LNCaP clone FGC (cell line): ENCODE measurements around the gene SERINC5.
"Not testable (repeated sequence)": the region's sequence is repeated elsewhere in the genome, so short reads cannot be mapped to it uniquely, and the experiment has no call there.

Source experiments
- DNase-seq: peaks from one replicate; pipeline ENCODE4 v3.0.0-alpha.2; 2011; ENCODE audit warnings: low read depth
- H3K4me3 ChIP-seq: 2 replicates; pipeline ENCODE4 v1.5.1; 2011; ENCODE audit warnings: mild to moderate bottlenecking, low read depth, low read length, control low read depth
- TF ChIP-seq, protein P1 (sequence below): IDR thresholded peaks from 2 replicates; pipeline ENCODE4 v1.5.1; 2012; ENCODE audit warnings: mild to moderate bottlenecking; ENCODE audit not compliant: control insufficient read depth, insufficient read depth; ENCODE audit errors: extremely low read depth

The SERINC5 gene

DNA sequence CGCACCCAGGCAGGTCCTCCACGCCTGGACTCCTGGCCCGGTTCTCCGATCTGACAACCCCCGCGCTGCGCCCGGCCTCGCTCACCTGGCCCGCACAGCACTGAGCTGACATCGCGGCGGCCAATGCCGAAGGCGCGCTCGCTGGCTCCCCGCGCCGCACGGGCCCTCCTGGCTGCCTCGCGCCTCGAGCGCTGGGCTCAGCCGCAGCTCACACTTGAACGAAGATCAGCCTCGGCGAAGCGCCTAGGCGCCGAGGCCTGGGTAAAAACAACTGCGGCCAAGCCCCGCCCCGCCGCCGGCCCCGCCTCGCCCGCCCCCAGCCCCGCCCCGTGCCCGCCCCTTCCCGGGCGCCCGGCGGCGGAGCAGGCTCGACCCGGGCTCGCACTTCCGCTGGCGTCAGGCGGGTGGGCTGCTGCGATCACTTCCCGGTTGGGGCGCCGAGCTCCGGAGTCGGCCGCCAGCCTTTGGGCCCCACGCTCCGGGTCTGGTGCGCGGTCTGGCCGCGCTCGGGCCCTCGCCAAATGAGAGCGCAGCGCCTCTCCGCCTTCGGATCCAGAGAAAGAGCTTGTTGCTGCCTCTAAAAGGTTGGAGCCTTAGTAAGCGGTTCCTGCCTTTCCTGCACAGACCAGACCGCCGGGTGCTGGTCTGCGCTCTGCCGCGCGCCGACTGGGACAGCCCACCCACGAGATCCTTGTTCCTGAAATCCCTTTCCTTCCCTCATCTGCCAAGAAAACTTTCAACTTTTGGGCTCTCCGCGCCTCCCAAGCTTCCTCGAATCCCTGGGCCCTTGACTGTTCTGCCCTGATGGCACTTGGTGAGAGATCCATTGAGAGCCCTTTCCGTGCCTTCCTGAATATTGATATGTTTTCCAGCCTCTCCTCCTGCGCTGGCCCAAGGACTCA is at the start of gene SERINC5:
Gene SERINC5, minus strand, starts transcription at position 238 of the 902 bp plus-strand sequence. Its CDS starts 126 bp downstream, at position 112.
- DNase-seq = no peak
- peak within 1 kb of the TSS; percentile 85 for H3K4me3 ChIP-seq
- TF ChIP-seq, protein P1, sequence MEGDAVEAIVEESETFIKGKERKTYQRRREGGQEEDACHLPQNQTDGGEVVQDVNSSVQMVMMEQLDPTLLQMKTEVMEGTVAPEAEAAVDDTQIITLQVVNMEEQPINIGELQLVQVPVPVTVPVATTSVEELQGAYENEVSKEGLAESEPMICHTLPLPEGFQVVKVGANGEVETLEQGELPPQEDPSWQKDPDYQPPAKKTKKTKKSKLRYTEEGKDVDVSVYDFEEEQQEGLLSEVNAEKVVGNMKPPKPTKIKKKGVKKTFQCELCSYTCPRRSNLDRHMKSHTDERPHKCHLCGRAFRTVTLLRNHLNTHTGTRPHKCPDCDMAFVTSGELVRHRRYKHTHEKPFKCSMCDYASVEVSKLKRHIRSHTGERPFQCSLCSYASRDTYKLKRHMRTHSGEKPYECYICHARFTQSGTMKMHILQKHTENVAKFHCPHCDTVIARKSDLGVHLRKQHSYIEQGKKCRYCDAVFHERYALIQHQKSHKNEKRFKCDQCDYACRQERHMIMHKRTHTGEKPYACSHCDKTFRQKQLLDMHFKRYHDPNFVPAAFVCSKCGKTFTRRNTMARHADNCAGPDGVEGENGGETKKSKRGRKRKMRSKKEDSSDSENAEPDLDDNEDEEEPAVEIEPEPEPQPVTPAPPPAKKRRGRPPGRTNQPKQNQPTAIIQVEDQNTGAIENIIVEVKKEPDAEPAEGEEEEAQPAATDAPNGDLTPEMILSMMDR = no peak

DNA sequence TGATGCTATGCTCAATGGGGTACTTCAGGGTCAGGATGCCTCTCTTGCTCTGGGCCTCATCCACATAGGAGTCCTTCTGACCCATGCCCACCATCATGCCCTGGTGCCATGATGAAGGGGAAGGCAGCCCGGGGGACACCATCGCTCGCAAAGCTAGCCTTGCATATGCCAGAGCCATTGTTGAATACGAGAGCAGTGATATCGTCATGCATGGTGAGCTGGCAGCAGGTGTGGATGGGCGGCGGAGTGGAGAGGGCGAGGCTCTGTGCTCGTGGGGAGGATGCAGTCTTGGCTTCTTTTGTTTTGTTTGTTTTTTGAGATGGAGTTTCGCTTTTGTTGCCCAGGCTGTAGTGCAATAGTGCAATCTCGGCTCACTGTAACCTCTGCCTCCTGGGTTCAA is 46.8 kb upstream of the SERINC5 start:
- TF ChIP-seq, protein P1 = no peak
- DNase-seq = no peak

DNA sequence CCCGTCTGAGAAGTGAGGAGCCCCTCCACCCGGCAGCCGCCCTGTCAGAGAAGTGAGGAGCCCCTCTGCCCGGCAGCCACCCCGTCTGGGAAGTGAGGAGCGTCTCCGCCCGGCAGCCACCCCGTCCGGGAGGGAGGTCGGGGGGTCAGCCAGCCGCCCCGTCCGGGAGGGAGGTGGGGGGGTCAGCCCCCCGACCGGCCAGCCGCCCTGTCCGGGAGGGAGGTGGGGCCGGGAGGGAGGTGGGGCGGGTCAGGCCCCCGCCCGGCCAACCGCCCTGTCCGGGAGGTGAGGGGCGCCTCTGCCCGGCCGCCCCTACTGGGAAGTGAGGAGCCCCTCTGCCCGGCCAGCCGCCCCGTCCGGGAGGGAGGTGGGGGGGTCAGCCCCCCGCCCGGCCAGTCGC is 45.5 kb upstream of the SERINC5 start:
- not testable (repeated sequence) for H3K4me3 ChIP-seq, DNase-seq

More for the DNA sequence above, 46.8 kb upstream of the SERINC5 start:
- no peak overlapping the region for H3K4me3 ChIP-seq

GRCh38 chr5:80300796-80301195 is 44.9 kb upstream of the SERINC5 start:
- not testable (repeated sequence) for H3K4me3 ChIP-seq, DNase-seq

DNA sequence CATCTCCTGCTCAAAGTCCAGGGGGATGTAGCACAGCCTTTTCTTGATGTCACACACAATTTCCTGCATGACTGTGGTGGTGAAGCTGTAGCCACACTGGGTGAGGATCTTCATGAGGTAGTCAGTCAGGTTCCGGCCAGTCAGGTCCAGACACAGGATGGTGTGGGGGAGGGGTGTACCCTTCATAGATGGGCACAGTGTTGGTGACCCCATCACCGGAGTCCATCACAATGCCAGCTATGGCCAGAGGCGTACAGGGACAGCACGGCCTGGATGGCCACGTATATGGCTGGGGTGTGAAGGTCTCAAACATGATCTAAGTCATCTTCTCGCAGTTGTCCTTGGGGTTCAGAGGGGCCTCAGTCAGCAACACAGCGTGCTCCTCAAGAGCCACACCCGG is 44.3 kb upstream of the SERINC5 start:
- TF ChIP-seq, protein P1 = no peak
- H3K4me3 ChIP-seq = no peak overlapping the region

DNA sequence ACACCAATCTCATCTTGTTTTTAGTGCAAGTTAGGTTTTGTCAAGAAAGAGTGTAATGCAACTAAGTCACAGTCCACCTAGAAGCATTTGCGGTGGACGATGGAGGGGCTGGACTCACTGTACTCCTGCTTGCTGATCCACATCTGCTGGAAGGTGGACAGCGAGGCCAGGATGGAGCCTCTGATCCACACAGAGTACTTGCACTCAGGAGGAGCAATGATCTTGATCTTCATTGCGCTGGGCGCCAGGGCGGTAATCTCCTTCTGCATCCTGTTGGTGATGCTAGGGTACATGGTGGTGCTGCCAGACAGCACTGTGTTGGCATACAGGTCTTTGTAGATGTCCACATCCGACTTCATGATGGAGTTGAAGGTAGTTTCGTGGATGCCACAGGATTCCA is 43.8 kb upstream of the SERINC5 start:
- TF ChIP-seq, protein P1 = no peak
- DNase-seq = no peak
- H3K4me3 ChIP-seq = no peak overlapping the region

More for the DNA sequence above, 44.3 kb upstream of the SERINC5 start:
- DNase-seq = no peak

DNA sequence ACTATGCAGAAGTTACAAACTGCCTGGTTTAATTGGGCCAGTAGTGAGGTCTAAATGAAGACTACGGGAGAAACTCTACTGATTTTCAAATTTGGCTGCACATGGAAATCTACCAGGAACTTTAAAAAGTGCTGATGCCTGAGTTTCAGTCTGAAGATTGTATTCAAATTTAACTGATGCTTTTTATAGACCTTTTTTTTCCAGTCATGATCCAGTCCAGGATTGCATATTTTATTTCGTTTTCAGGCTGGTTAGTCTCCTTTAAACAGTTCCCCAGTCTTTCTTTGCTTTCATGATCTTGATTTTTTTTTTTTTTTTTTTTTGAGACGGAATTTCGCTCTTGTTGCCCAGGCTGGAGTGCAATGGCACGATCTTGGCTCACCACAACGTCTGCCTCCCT is 40.3 kb upstream of the SERINC5 start:
- DNase-seq = no peak
- H3K4me3 ChIP-seq = no peak overlapping the region
- TF ChIP-seq, protein P1 = no peak

DNA sequence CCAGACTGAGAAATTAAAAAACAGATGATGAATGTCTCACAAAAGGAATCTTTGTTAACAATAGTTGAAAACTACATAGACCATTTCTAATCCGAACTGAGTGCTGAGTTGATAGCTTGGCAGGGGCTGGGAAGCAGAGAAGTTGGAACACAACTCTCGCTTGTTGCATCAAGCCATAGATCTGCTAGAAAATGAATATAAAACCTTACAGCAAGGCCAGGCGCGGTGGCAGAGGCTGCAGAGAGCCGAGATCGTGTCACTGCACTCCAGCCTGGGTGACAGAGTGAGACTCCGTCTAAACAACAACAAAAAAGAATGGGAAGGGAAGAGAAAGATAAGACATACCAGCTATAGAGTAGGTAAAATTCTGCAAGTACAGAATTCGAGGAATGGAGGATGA is 35.9 kb upstream of the SERINC5 start:
- TF ChIP-seq, protein P1 = no peak
- H3K4me3 ChIP-seq = no peak overlapping the region
- no peak for DNase-seq
